Measurements from ENCODE around the gene BMPR1B. TPM values are rescaled to one million over a fixed set of nuclear protein-coding genes. Genes with fewer than 3 reads are reported as not detected.

Gene BMPR1B
- total RNA-seq (not detected), total RNA-seq (0 to 1.00 (median 0.07) reads per million in 172 experiments)
- 0.10 TPM for polyA plus RNA-seq (2013, experiment 1 of 2)
- polyA plus RNA-seq (2013, experiment 2 of 2), result 0.29 TPM

- H3K9me3 ChIP-seq (ENCODE audit: control insufficient read depth in 1 of 2, insufficient read depth in 1 of 2, low read length in 2 of 2), result no peaks in the 10 kb centered on the region
- ChIA-PET POLR2A (no interaction called here), CTCF (no interaction called here)
- H3K9me3 Mint-ChIP-seq, result no peaks in the 10 kb centered on the region
- intact Hi-C loops (cut with DNase I, micrococcal nuclease), result no loop called here
- peaks cover 90% of the 10 kb centered on the region for H3K27me3 Mint-ChIP-seq
- no peak for TF ChIP-seq CTCF (IDR thresholded peaks at IDR 0.05)
- peaks cover 5% of the 10 kb centered on the region for H3K4me1 ChIP-seq (ENCODE audit: insufficient read depth, low read length)
- DNase-seq (no peak), ATAC-seq (ENCODE audit: poor library complexity) (no peak)
- no peak within 1 kb of the TSS for H3K4me3 ChIP-seq (ENCODE audit: low read length)
- peak within 1 kb of the TSS; percentile 57 for H3K4me3 Mint-ChIP-seq
- H3K36me3 Mint-ChIP-seq (ENCODE audit: low read depth), result no peaks in the 10 kb centered on the region
- peaks cover 15% of the 10 kb centered on the region for H3K4me1 Mint-ChIP-seq (ENCODE audit: low read depth)
- H3K27ac ChIP-seq (ENCODE audit: low read depth in 1 of 2, low read length in 2 of 2), result no peak within 1 kb of the TSS
- H3K27me3 ChIP-seq (ENCODE audit: control insufficient read depth in 1 of 2, insufficient read depth in 2 of 2, low read length in 2 of 2), result peaks cover 9 to 77% of the 10 kb centered on the region in 2 experiments
- H3K27ac Mint-ChIP-seq, result no peak within 1 kb of the TSS
- no peaks in the 10 kb centered on the region for H3K36me3 ChIP-seq (ENCODE audit: insufficient read depth, low read length)
These were observed at the start of gene BMPR1B for GRCh38 chr4:94757192-94758140. Gene BMPR1B (plus strand): TSS chr4:94757955. CDS start chr4:95104425, 346,470 bp downstream.

- no peaks in the 10 kb centered on the region for H3K9me3 Mint-ChIP-seq
- ChIA-PET CTCF (no interaction called here), POLR2A (no interaction called here)
- Histone ChIP-seq H3K27ac (ENCODE audit: low read depth in 1 of 2, low read length in 2 of 2) (no peak overlapping the region), H3K4me3 (ENCODE audit: low read length) (no peak overlapping the region), H3K9me3 (ENCODE audit: control insufficient read depth in 1 of 2, insufficient read depth in 1 of 2, low read length in 2 of 2) (no peaks in the 10 kb centered on the region), H3K27me3 (ENCODE audit: control insufficient read depth in 1 of 2, insufficient read depth in 2 of 2, low read length in 2 of 2) (no peaks in the 10 kb centered on the region), H3K36me3 (ENCODE audit: insufficient read depth, low read length) (no peaks in the 10 kb centered on the region), H3K4me1 (ENCODE audit: insufficient read depth, low read length) (no peaks in the 10 kb centered on the region)
- H3K4me3 Mint-ChIP-seq, result no peak overlapping the region
- DNase-seq (no peak), ATAC-seq (ENCODE audit: poor library complexity) (no peak)
- H3K27ac Mint-ChIP-seq, result no peak overlapping the region
- peaks cover 5% of the 10 kb centered on the region for H3K27me3 Mint-ChIP-seq
- intact Hi-C loops (cut with DNase I, micrococcal nuclease), result no loop called here
- TF ChIP-seq CTCF (IDR thresholded peaks at IDR 0.05), result no peak
- H3K4me1 Mint-ChIP-seq (ENCODE audit: low read depth), result no peaks in the 10 kb centered on the region
- no peaks in the 10 kb centered on the region for H3K36me3 Mint-ChIP-seq (ENCODE audit: low read depth)
These were observed 46.1 kb upstream of the BMPR1B start for GRCh38 chr4:94711635-94712034.

GRCh38 chr4:94714365-94715160 lies 43.2 kb upstream of the BMPR1B start:
- intact Hi-C loops (cut with DNase I, micrococcal nuclease), result no loop called here
- TF ChIP-seq CTCF (IDR thresholded peaks at IDR 0.05), result no peak
- DNase-seq (no peak), ATAC-seq (ENCODE audit: poor library complexity) (no peak)
- Histone ChIP-seq H3K27ac (ENCODE audit: low read depth in 1 of 2, low read length in 2 of 2) (no peak overlapping the region), H3K4me1 (ENCODE audit: insufficient read depth, low read length) (no peaks in the 10 kb centered on the region), H3K4me3 (ENCODE audit: low read length) (no peak overlapping the region), H3K9me3 (ENCODE audit: control insufficient read depth in 1 of 2, insufficient read depth in 1 of 2, low read length in 2 of 2) (no peaks in the 10 kb centered on the region), H3K36me3 (ENCODE audit: insufficient read depth, low read length) (no peaks in the 10 kb centered on the region), H3K27me3 (ENCODE audit: control insufficient read depth in 1 of 2, insufficient read depth in 2 of 2, low read length in 2 of 2) (no peaks in the 10 kb centered on the region)
- CTCF ChIA-PET, result no interaction called here
- POLR2A ChIA-PET, result no interaction called here
- no peak overlapping the region for H3K4me3 Mint-ChIP-seq
- H3K4me1 Mint-ChIP-seq (ENCODE audit: low read depth), result no peaks in the 10 kb centered on the region
- H3K9me3 Mint-ChIP-seq, result no peaks in the 10 kb centered on the region
- H3K27me3 Mint-ChIP-seq, result peaks cover 5% of the 10 kb centered on the region
- no peaks in the 10 kb centered on the region for H3K36me3 Mint-ChIP-seq (ENCODE audit: low read depth)
- H3K27ac Mint-ChIP-seq, result no peak overlapping the region
